ENCODE data around the gene MRPL50. TPM values are rescaled to one million over a fixed set of nuclear protein-coding genes. Genes with fewer than 3 reads are reported as not detected.

Gene MRPL50
- total and polyA plus RNA-seq, 2 experiments from 2014 or later = 25.5 to 59.0 TPM

DNA sequence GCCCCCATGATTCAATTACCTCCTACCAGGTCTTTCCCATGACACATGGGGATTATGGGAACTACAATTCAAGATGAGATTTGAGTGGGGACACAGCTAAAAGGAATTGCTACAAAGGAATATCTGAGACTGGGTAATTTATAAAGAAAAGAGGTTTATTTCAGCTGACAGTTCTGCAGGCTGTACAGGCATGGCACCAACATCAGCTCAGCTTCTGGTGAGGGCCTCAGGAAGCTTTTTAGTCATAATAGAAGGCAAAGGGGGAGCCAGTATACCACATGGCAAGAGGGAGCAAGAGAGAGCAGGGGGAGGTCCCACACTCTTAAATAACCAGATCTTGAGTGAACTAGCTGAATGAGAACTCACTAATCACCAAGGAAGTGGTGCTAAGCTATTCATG, 48.3 kb upstream of the MRPL50 start:
- Histone ChIP-seq H3K79me2 (replicated peaks; ENCODE audit: insufficient read depth) (no peaks in the 10 kb centered on the region), H3K27ac (ENCODE audit: low read depth) (no peak overlapping the region), H3K27me3 (ENCODE audit: insufficient read depth) (no peaks in the 10 kb centered on the region), H4K20me1 (replicated peaks; ENCODE audit: insufficient read depth) (no peaks in the 10 kb centered on the region), H3F3A (replicated peaks; ENCODE audit: low read depth) (no peaks in the 10 kb centered on the region), H3K4me3 (no peak overlapping the region), H3K9me2 (ENCODE audit: insufficient read depth) (no peaks in the 10 kb centered on the region), H3K4me2 (no peak overlapping the region), H3K36me3 (ENCODE audit: insufficient read depth) (no peaks in the 10 kb centered on the region), H3K4me1 (ENCODE audit: insufficient read depth) (0 out of 2 replicates have a peak, but pooled peaks cover 3% of the 10 kb centered on the region), H2AFZ (no peak overlapping the region; the same call in 1 of the 2 replicates)
- peaks cover 3% of the 10 kb centered on the region; the same call in 1 of the 3 replicates for H3K36me3 Mint-ChIP-seq (ENCODE audit: low read depth)
- H3K27me3 Mint-ChIP-seq (ENCODE audit: insufficient read depth, low read depth, poor library complexity) = peaks cover 4% of the 10 kb centered on the region
- TF ChIP-seq EZH2phosphoT487 (IDR thresholded peaks at IDR 0.05; ENCODE audit: unreplicated experiment) (no peak), ETS1 (IDR thresholded peaks at IDR 0.05) (no peak), ZNF331 (CRISPR knock-in tag; IDR thresholded peaks at IDR 0.05; ENCODE audit: low read depth) (no peak), ZNF114 (CRISPR knock-in tag; IDR thresholded peaks at IDR 0.05) (no peak), NANOG (IDR thresholded peaks at IDR 0.05; ENCODE audit: borderline replicate concordance) (no peak), CTCF (conservative IDR thresholded peaks at IDR 0.05; ENCODE audit: low read depth in 2 of 2) (no peak), CREB1 (CRISPR knock-in tag; IDR thresholded peaks at IDR 0.05; ENCODE audit: low read depth) (no peak), JUNB (IDR thresholded peaks at IDR 0.05; ENCODE audit: unreplicated experiment) (no peak), EZH2 (IDR thresholded peaks at IDR 0.05; ENCODE audit: low read depth, unreplicated experiment) (no peak), ZNF462 (CRISPR knock-in tag; IDR thresholded peaks at IDR 0.05) (no peak), POLR2AphosphoS5 (IDR thresholded peaks at IDR 0.05; ENCODE audit: low read depth) (no peak), STAT1 (IDR thresholded peaks at IDR 0.05; ENCODE audit: unreplicated experiment) (no peak)
- TF ChIP-seq, protein P1, sequence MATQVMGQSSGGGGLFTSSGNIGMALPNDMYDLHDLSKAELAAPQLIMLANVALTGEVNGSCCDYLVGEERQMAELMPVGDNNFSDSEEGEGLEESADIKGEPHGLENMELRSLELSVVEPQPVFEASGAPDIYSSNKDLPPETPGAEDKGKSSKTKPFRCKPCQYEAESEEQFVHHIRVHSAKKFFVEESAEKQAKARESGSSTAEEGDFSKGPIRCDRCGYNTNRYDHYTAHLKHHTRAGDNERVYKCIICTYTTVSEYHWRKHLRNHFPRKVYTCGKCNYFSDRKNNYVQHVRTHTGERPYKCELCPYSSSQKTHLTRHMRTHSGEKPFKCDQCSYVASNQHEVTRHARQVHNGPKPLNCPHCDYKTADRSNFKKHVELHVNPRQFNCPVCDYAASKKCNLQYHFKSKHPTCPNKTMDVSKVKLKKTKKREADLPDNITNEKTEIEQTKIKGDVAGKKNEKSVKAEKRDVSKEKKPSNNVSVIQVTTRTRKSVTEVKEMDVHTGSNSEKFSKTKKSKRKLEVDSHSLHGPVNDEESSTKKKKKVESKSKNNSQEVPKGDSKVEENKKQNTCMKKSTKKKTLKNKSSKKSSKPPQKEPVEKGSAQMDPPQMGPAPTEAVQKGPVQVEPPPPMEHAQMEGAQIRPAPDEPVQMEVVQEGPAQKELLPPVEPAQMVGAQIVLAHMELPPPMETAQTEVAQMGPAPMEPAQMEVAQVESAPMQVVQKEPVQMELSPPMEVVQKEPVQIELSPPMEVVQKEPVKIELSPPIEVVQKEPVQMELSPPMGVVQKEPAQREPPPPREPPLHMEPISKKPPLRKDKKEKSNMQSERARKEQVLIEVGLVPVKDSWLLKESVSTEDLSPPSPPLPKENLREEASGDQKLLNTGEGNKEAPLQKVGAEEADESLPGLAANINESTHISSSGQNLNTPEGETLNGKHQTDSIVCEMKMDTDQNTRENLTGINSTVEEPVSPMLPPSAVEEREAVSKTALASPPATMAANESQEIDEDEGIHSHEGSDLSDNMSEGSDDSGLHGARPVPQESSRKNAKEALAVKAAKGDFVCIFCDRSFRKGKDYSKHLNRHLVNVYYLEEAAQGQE (IDR thresholded peaks at IDR 0.05; ENCODE audit: unreplicated experiment) = no peak
- H3K27ac Mint-ChIP-seq = no peak overlapping the region
- ATAC-seq = no peak
- H3K4me1 Mint-ChIP-seq = peaks cover 7% of the 10 kb centered on the region
- no peak for DNase-seq (ENCODE audit: low spot score)
- H3K4me3 Mint-ChIP-seq = no peak overlapping the region
- H3K9me3 Mint-ChIP-seq = peaks cover 2% of the 10 kb centered on the region; the same call in 2 of the 3 replicates

Data from GM23338 (cell line).